HG03439 (cell line): ENCODE results near the gene IRF5.
A peak's percentile ranks its signal among the peaks of the same experiment; 100 is the strongest.

Experiments used
- ATAC-seq: cut with Tn5 transposase; IDR thresholded peaks from one replicate; pipeline ENCODE4 v1.9.1; 2021; ENCODE audit warnings: mild to moderate bottlenecking, moderate library complexity; ENCODE audit not compliant: unreplicated experiment

IRF5 gene

GRCh38 chr7:128919881-128920799, 17.6 kb upstream of the IRF5 start:
- ATAC-seq, result no peak

GRCh38 chr7:128920913-128921582, 16.7 kb upstream of the IRF5 start:
- ATAC-seq, result no peak

- ATAC-seq, result no peak
These were observed 15.8 kb upstream of the IRF5 start for GRCh38 chr7:128921866-128922440.

GRCh38 chr7:128922496-128923410, 15.0 kb upstream of the IRF5 start:
- no peak for ATAC-seq

GRCh38 chr7:128923411-128923800, 14.3 kb upstream of the IRF5 start:
- no peak for ATAC-seq

GRCh38 chr7:128924707-128925588, 12.8 kb upstream of the IRF5 start:
- no peak for ATAC-seq

- no peak for ATAC-seq
These were observed 9.4 kb upstream of the IRF5 start for GRCh38 chr7:128928159-128928813.

GRCh38 chr7:128928882-128929788, 8.6 kb upstream of the IRF5 start:
- no peak for ATAC-seq

- no peak for ATAC-seq
These were observed 6.4 kb upstream of the IRF5 start for GRCh38 chr7:128931190-128931798.

- no peak for ATAC-seq
These were observed 5.5 kb upstream of the IRF5 start for GRCh38 chr7:128931965-128932861.

GRCh38 chr7:128932862-128933179, 4.9 kb upstream of the IRF5 start:
- ATAC-seq, result no peak

GRCh38 chr7:128933180-128933891, 4.4 kb upstream of the IRF5 start:
- peak; percentile 29 for ATAC-seq

- ATAC-seq, result peak; percentile 25
These were observed 3.1 kb upstream of the IRF5 start for GRCh38 chr7:128934361-128935341.

GRCh38 chr7:128935342-128935730, 2.4 kb upstream of the IRF5 start:
- ATAC-seq, result no peak

GRCh38 chr7:128936798-128937197, 929 bp upstream of the IRF5 start:
- ATAC-seq, result no peak
